ENCODE results near the gene TBKBP1. TPM values are rescaled to one million over a fixed set of nuclear protein-coding genes. Genes with fewer than 3 reads are reported as not detected.

Gene TBKBP1
- total RNA-seq, 1 experiment from 2014 or later, result 3.3 TPM

DNA sequence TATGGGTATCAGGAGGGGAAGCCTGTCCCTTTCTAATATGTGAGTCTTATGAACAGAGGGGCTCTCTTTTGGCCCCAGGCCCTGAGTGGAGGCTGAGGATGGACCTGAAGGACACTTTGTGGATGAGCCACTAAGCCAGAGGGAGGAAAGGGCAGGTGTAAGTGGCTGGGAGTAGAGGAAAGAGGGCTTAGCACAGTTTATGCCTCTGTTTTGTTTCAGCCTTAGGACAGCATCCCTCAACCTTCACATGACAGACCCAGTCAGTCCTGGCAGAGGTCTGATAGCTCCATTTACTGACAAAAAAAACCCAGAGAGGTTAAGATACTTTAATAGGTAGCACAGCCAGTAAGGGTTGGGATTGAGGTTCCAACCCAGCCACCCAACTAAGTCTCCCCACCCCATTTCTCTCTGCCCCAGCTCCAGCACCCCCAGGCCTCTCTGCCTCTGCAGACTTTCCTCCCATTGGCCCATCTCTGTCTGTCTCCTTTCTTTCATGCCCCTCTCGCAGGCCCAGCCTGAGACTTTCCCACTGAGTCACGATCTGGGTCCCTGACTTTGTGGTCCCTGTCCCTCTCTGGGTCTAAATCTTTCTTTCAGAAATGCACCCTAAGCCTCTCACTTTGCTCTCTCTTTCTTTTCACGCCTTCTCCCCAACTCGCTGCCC lies 34.4 kb downstream of the TBKBP1 start:
- Histone ChIP-seq H3K4me2 (no peak overlapping the region), H3F3A (ENCODE audit: insufficient read depth, low read depth) (no peaks in the 10 kb centered on the region), H3K9me2 (ENCODE audit: insufficient read depth) (no peaks in the 10 kb centered on the region), H3K27ac (no peak overlapping the region), H3K36me3 (ENCODE audit: low read depth) (no peaks in the 10 kb centered on the region), H3K27me3 (ENCODE audit: insufficient read depth, low read depth) (peaks cover 47% of the 10 kb centered on the region), H3K4me1 (replicated peaks; ENCODE audit: insufficient read depth) (no peaks in the 10 kb centered on the region), H4K20me1 (ENCODE audit: insufficient read depth) (no peaks in the 10 kb centered on the region; the same call in 1 of the 2 replicates), H3K4me3 (no peak overlapping the region), H2AFZ (no peak overlapping the region), H3K79me2 (ENCODE audit: low read depth) (no peaks in the 10 kb centered on the region), H3K9me3 (ENCODE audit: insufficient read depth, low read depth) (no peaks in the 10 kb centered on the region)
- POLR2A ChIA-PET (ENCODE audit: unreplicated experiment), result no interaction called here
- BruUV-seq (replicated peaks), result no TSS peak
- DNase-seq, result no peak
- intact Hi-C loops (cut with micrococcal nuclease; ENCODE audit: unreplicated experiment), result no loop called here
- TF ChIP-seq, protein P1, sequence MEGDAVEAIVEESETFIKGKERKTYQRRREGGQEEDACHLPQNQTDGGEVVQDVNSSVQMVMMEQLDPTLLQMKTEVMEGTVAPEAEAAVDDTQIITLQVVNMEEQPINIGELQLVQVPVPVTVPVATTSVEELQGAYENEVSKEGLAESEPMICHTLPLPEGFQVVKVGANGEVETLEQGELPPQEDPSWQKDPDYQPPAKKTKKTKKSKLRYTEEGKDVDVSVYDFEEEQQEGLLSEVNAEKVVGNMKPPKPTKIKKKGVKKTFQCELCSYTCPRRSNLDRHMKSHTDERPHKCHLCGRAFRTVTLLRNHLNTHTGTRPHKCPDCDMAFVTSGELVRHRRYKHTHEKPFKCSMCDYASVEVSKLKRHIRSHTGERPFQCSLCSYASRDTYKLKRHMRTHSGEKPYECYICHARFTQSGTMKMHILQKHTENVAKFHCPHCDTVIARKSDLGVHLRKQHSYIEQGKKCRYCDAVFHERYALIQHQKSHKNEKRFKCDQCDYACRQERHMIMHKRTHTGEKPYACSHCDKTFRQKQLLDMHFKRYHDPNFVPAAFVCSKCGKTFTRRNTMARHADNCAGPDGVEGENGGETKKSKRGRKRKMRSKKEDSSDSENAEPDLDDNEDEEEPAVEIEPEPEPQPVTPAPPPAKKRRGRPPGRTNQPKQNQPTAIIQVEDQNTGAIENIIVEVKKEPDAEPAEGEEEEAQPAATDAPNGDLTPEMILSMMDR (conservative IDR thresholded peaks at IDR 0.05), result no peak
- TF ChIP-seq EZH2 (IDR thresholded peaks at IDR 0.05; ENCODE audit: low read depth), result no peak
- CTCF ChIA-PET, result no interaction called here

DNA sequence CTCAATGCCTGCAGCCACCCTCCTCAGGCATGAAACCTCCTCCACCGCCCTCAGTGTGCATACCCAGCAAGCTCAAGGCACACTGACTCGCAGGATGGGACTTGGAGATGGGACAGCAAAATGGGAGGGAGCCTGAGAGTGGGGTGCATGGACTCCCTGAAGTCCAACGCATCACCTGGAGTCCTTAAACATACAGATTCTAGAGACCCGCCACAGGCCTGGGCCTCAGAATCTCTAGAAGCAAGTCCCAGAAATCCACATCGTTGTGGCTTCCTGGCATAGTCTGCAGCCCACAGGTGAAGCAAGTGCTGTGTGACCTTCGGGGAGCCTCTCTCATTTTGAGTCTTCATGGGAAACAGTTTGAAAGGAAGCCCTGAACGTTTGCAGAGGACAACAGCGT lies 35.5 kb downstream of the TBKBP1 start:
- DNase-seq, result no peak
- H3F3A ChIP-seq (ENCODE audit: insufficient read depth, low read depth), result no peaks in the 10 kb centered on the region
- no peaks in the 10 kb centered on the region for H3K4me1 ChIP-seq (replicated peaks; ENCODE audit: insufficient read depth)
- peaks cover 58% of the 10 kb centered on the region for H3K27me3 ChIP-seq (ENCODE audit: insufficient read depth, low read depth)
- H3K36me3 ChIP-seq (ENCODE audit: low read depth), result no peaks in the 10 kb centered on the region
- H3K9me3 ChIP-seq (ENCODE audit: insufficient read depth, low read depth), result no peaks in the 10 kb centered on the region
- no peaks in the 10 kb centered on the region; the same call in 1 of the 2 replicates for H4K20me1 ChIP-seq (ENCODE audit: insufficient read depth)
- no peak overlapping the region for H3K4me3 ChIP-seq
- ChIA-PET CTCF (no interaction called here), POLR2A (ENCODE audit: unreplicated experiment) (no interaction called here)
- H3K9me2 ChIP-seq (ENCODE audit: insufficient read depth), result no peaks in the 10 kb centered on the region
- H3K27ac ChIP-seq, result no peak overlapping the region
- no TSS peak for BruUV-seq (replicated peaks)
- no peak overlapping the region for H2AFZ ChIP-seq
- H3K79me2 ChIP-seq (ENCODE audit: low read depth), result no peaks in the 10 kb centered on the region
- TF ChIP-seq, protein P1 (conservative IDR thresholded peaks at IDR 0.05), result no peak
- no peak for TF ChIP-seq EZH2 (IDR thresholded peaks at IDR 0.05; ENCODE audit: low read depth)
- intact Hi-C loops (cut with micrococcal nuclease; ENCODE audit: unreplicated experiment), result no loop called here
- no peak overlapping the region for H3K4me2 ChIP-seq

DNA sequence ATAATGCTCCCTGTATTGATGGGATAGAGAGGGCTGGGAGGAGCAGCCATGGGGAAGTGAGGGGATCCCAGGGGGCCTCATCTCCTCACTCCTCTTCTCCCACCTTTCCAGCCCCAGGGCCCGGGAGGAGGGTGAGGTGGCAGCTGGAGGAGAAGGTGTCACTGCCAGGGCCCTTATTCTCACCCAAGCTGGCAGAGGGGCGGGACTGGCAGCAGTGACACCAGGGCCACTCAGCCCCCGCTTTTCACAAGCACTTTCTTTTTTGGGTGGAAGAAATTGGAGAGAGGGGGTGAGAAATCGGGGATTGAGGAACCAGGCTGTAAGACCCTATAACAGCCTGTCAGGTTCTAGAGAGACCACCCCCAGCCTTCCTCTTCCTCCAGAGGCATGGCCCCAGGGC lies 36.7 kb downstream of the TBKBP1 start:
- CTCF ChIA-PET, result no interaction called here
- Histone ChIP-seq H3K27me3 (ENCODE audit: insufficient read depth, low read depth) (peaks cover 69% of the 10 kb centered on the region), H3K9me2 (ENCODE audit: insufficient read depth) (no peaks in the 10 kb centered on the region), H3K9me3 (ENCODE audit: insufficient read depth, low read depth) (no peaks in the 10 kb centered on the region), H3K27ac (no peak overlapping the region), H4K20me1 (ENCODE audit: insufficient read depth) (no peaks in the 10 kb centered on the region; the same call in 1 of the 2 replicates), H3K4me1 (replicated peaks; ENCODE audit: insufficient read depth) (no peaks in the 10 kb centered on the region), H3K4me3 (no peak overlapping the region), H3K4me2 (no peak overlapping the region), H3F3A (ENCODE audit: insufficient read depth, low read depth) (no peaks in the 10 kb centered on the region), H3K36me3 (ENCODE audit: low read depth) (no peaks in the 10 kb centered on the region), H3K79me2 (ENCODE audit: low read depth) (no peaks in the 10 kb centered on the region), H2AFZ (no peak overlapping the region)
- POLR2A ChIA-PET (ENCODE audit: unreplicated experiment), result no interaction called here
- TF ChIP-seq, protein P1 (conservative IDR thresholded peaks at IDR 0.05), result no peak
- no peak for TF ChIP-seq EZH2 (IDR thresholded peaks at IDR 0.05; ENCODE audit: low read depth)
- no TSS peak for BruUV-seq (replicated peaks)
- DNase-seq, result no peak
- intact Hi-C loops (cut with micrococcal nuclease; ENCODE audit: unreplicated experiment), result no loop called here

Measured in PC-9 (cell line).